SK-N-DZ (cell line): ENCODE measurements around the gene SORCS3. TPM values are rescaled to one million over a fixed set of nuclear protein-coding genes. Genes with fewer than 3 reads are reported as not detected.

Experiments
- DNase-seq: peaks from one replicate; pipeline ENCODE4 v3.0.0-alpha.2; 2015; ENCODE audit warnings: low spot score
- polyA plus RNA-seq, 2 experiments: library from polyadenylated mRNA; depleted of rRNA; stranded (reverse); fragments of >200 nt; gene quantifications; 2 replicates each; pipeline ENCODE4 v1.2.3, GENCODE V29; 2014

Gene SORCS3
- polyA plus RNA-seq (2014; cell fraction: cytosol; rRNA removed) = not detected in 2 replicates
- not detected in 2 replicates for polyA plus RNA-seq (2014; cell fraction: nucleus; rRNA removed)

- no peak for DNase-seq
These were observed at the start of gene SORCS3 for GRCh38 chr10:104641187-104641936. Gene SORCS3, plus strand, starts transcription at chr10:104641290.

GRCh38 chr10:104591441-104591840, 49.6 kb upstream of the SORCS3 start:
- no peak for DNase-seq

- no peak for DNase-seq
These were observed 39.9 kb upstream of the SORCS3 start for GRCh38 chr10:104601166-104601565.

GRCh38 chr10:104608091-104608828, 32.8 kb upstream of the SORCS3 start:
- DNase-seq = no peak

GRCh38 chr10:104612571-104613205, 28.4 kb upstream of the SORCS3 start:
- no peak for DNase-seq

- DNase-seq = no peak
These were observed 27.7 kb upstream of the SORCS3 start for GRCh38 chr10:104613406-104613805.

GRCh38 chr10:104614245-104614831, 26.8 kb upstream of the SORCS3 start:
- peak; percentile 10 for DNase-seq

GRCh38 chr10:104615136-104615535, 26.0 kb upstream of the SORCS3 start:
- no peak for DNase-seq

- no peak for DNase-seq
These were observed 23.3 kb upstream of the SORCS3 start for GRCh38 chr10:104617831-104618230.

- DNase-seq = no peak
These were observed 18.9 kb upstream of the SORCS3 start for GRCh38 chr10:104622175-104622574.

- DNase-seq = peak; percentile 18
These were observed 18.4 kb upstream of the SORCS3 start for GRCh38 chr10:104622598-104623209.

- no peak for DNase-seq
These were observed 10.4 kb upstream of the SORCS3 start for GRCh38 chr10:104630731-104631130.

- no peak for DNase-seq
These were observed 9.1 kb upstream of the SORCS3 start for GRCh38 chr10:104631946-104632345.

- DNase-seq = no peak
These were observed 2.1 kb upstream of the SORCS3 start for GRCh38 chr10:104638861-104639589.

GRCh38 chr10:104639590-104640338, 1.3 kb upstream of the SORCS3 start:
- DNase-seq = no peak

GRCh38 chr10:104640339-104641186, 527 bp upstream of the SORCS3 start:
- no peak for DNase-seq

GRCh38 chr10:104641937-104642657, 1.0 kb downstream of the SORCS3 start:
- no peak for DNase-seq

GRCh38 chr10:104642658-104643302, 1.7 kb downstream of the SORCS3 start:
- no peak for DNase-seq
